Measurements from ENCODE around the gene UGT1A8. TPM values are rescaled to one million over a fixed set of nuclear protein-coding genes. Genes with fewer than 3 reads are reported as not detected.

UGT1A8 gene
- total and polyA plus RNA-seq, 2 donors (not counting 1 experiment from before 2014, with no cell fraction given): not detected

DNA sequence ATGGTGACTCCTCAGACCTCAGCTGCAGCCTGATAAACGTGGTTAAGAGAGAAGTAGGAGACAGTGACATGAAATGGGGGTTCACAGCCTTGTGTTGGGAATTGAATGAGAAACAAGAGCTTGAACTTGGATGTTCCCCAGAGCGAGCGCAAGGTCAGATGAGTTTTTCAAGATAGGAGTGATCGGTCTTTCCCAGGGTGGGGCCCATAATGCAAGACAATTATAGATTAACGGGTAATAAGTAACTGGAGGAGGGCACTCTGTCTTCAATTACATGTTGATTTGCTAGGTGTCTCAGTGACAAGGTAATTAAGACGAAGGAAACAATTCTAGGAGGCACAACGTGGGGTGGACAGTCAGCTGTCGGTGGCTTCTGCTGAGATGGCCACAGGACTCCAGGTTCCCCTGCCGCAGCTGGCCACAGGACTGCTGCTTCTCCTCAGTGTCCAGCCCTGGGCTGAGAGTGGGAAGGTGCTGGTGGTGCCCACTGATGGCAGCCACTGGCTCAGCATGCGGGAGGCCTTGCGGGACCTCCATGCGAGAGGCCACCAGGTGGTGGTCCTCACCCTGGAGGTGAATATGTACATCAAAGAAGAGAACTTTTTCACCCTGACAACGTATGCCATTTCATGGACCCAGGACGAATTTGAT is 95.3 kb downstream of the UGT1A8 start, which contains the start of gene UGT1A5:
Gene UGT1A5 (plus strand): TSS at position 297 of the 651 bp plus-strand sequence. CDS start 85 bp downstream, at position 382.
- no peaks in the 10 kb centered on the region for H4K20me1 ChIP-seq (ENCODE audit: control insufficient read depth, extremely low read depth, insufficient read depth, low read length)
- no peak within 1 kb of the TSS for H3K4me2 ChIP-seq (ENCODE audit: extremely low read depth, insufficient read depth, low read length)
- H3K27me3 ChIP-seq (ENCODE audit: control insufficient read depth, insufficient read depth, low read length): peaks cover 4% of the 10 kb centered on the region

DNA sequence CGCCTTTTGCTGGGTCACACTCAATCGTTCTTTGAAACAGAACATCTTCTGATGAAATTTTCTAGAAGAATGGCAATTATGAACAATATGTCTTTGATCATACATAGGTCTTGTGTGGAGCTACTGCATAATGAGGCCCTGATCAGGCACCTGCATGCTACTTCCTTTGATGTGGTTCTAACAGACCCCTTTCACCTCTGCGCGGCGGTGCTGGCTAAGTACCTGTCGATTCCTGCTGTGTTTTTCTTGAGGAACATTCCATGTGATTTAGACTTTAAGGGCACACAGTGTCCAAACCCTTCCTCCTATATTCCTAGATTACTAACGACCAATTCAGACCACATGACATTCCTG is 95.8 kb downstream of the UGT1A8 start:
- Histone ChIP-seq H3K79me2 (ENCODE audit: control insufficient read depth, insufficient read depth, low read length) (no peaks in the 10 kb centered on the region), H3K36me3 (ENCODE audit: control insufficient read depth, insufficient read depth, low read length) (no peaks in the 10 kb centered on the region), H3K4me2 (ENCODE audit: extremely low read depth, insufficient read depth, low read length) (no peak overlapping the region), H3K9me3 (ENCODE audit: control insufficient read depth, insufficient read depth, low read depth, low read length) (no peaks in the 10 kb centered on the region), H3K27me3 (ENCODE audit: control insufficient read depth, insufficient read depth, low read length) (peaks cover 4% of the 10 kb centered on the region), H3K9ac (ENCODE audit: insufficient read depth, low read length) (no peak overlapping the region), H4K20me1 (ENCODE audit: control insufficient read depth, extremely low read depth, insufficient read depth, low read length) (no peaks in the 10 kb centered on the region), H3K4me3 (replicated peaks in 1 of 4; ENCODE audit: control extremely low read depth in 1 of 4, insufficient read depth in 1 of 4, low read depth in 3 of 4, low read length in 4 of 4) (no peak overlapping the region), H3K4me1 (ENCODE audit: control insufficient read depth, extremely low read depth, insufficient read depth, low read length) (no peaks in the 10 kb centered on the region), H2AFZ (ENCODE audit: low read length) (no peak overlapping the region), H3K27ac (ENCODE audit: insufficient read depth, low read length) (no peak overlapping the region)
- no peak for TF ChIP-seq EZH2 (IDR thresholded peaks at IDR 0.05; ENCODE audit: low read length, missing control alignments)
- TF ChIP-seq, protein P1, sequence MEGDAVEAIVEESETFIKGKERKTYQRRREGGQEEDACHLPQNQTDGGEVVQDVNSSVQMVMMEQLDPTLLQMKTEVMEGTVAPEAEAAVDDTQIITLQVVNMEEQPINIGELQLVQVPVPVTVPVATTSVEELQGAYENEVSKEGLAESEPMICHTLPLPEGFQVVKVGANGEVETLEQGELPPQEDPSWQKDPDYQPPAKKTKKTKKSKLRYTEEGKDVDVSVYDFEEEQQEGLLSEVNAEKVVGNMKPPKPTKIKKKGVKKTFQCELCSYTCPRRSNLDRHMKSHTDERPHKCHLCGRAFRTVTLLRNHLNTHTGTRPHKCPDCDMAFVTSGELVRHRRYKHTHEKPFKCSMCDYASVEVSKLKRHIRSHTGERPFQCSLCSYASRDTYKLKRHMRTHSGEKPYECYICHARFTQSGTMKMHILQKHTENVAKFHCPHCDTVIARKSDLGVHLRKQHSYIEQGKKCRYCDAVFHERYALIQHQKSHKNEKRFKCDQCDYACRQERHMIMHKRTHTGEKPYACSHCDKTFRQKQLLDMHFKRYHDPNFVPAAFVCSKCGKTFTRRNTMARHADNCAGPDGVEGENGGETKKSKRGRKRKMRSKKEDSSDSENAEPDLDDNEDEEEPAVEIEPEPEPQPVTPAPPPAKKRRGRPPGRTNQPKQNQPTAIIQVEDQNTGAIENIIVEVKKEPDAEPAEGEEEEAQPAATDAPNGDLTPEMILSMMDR (conservative IDR thresholded peaks at IDR 0.05 in 1 of 2, IDR thresholded peaks at IDR 0.05 in 1 of 2; ENCODE audit: low read depth in 1 of 2, low read length in 2 of 2): no peak
- no peak for DNase-seq (ENCODE audit: low read depth in 2 of 2)

More for the DNA sequence above, 95.3 kb downstream of the UGT1A8 start, which contains the start of gene UGT1A5:
- no peaks in the 10 kb centered on the region for H3K36me3 ChIP-seq (ENCODE audit: control insufficient read depth, insufficient read depth, low read length)
- H3K4me1 ChIP-seq (ENCODE audit: control insufficient read depth, extremely low read depth, insufficient read depth, low read length): no peaks in the 10 kb centered on the region
- H3K27ac ChIP-seq (ENCODE audit: insufficient read depth, low read length): no peak within 1 kb of the TSS
- H2AFZ ChIP-seq (ENCODE audit: low read length): no peak within 1 kb of the TSS
- H3K4me3 ChIP-seq (replicated peaks in 1 of 4; ENCODE audit: control extremely low read depth in 1 of 4, insufficient read depth in 1 of 4, low read depth in 3 of 4, low read length in 4 of 4): no peak within 1 kb of the TSS
- H3K79me2 ChIP-seq (ENCODE audit: control insufficient read depth, insufficient read depth, low read length): no peaks in the 10 kb centered on the region
- no peak for DNase-seq (ENCODE audit: low read depth in 2 of 2)
- no peak within 1 kb of the TSS for H3K9ac ChIP-seq (ENCODE audit: insufficient read depth, low read length)
- TF ChIP-seq, protein P1 (conservative IDR thresholded peaks at IDR 0.05 in 1 of 2, IDR thresholded peaks at IDR 0.05 in 1 of 2; ENCODE audit: low read depth in 1 of 2, low read length in 2 of 2): no peak
- no peak for TF ChIP-seq EZH2 (IDR thresholded peaks at IDR 0.05; ENCODE audit: low read length, missing control alignments)
- no peaks in the 10 kb centered on the region for H3K9me3 ChIP-seq (ENCODE audit: control insufficient read depth, insufficient read depth, low read depth, low read length)

DNA sequence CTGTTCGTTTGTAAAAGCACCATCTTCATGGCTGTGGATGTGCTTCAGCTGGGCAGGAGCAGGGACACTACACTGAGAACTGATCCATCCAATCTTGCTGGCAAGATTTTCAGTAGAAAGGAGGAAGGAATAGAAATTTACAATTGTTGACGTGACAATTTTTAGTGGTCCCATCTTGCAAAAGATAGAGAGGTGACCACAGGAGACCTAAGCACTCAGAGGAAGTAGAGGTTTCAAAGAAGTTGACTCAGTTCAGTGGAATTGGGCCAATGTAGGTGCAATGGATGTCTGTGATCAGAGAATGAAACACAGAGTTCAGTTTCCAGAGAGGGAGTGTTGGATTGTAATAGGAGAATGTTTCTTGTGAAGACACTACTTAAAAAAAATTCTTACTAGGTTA is 96.7 kb downstream of the UGT1A8 start:
- Histone ChIP-seq H3K27ac (ENCODE audit: insufficient read depth, low read length) (no peak overlapping the region), H3K4me1 (ENCODE audit: control insufficient read depth, extremely low read depth, insufficient read depth, low read length) (no peaks in the 10 kb centered on the region), H4K20me1 (ENCODE audit: control insufficient read depth, extremely low read depth, insufficient read depth, low read length) (no peaks in the 10 kb centered on the region), H3K4me2 (ENCODE audit: extremely low read depth, insufficient read depth, low read length) (no peak overlapping the region), H3K79me2 (ENCODE audit: control insufficient read depth, insufficient read depth, low read length) (no peaks in the 10 kb centered on the region), H2AFZ (ENCODE audit: low read length) (no peak overlapping the region), H3K9me3 (ENCODE audit: control insufficient read depth, insufficient read depth, low read depth, low read length) (no peaks in the 10 kb centered on the region), H3K9ac (ENCODE audit: insufficient read depth, low read length) (no peak overlapping the region), H3K27me3 (ENCODE audit: control insufficient read depth, insufficient read depth, low read length) (peaks cover 4% of the 10 kb centered on the region), H3K4me3 (replicated peaks in 1 of 4; ENCODE audit: control extremely low read depth in 1 of 4, insufficient read depth in 1 of 4, low read depth in 3 of 4, low read length in 4 of 4) (no peak overlapping the region), H3K36me3 (ENCODE audit: control insufficient read depth, insufficient read depth, low read length) (no peaks in the 10 kb centered on the region)
- TF ChIP-seq, protein P1 (conservative IDR thresholded peaks at IDR 0.05 in 1 of 2, IDR thresholded peaks at IDR 0.05 in 1 of 2; ENCODE audit: low read depth in 1 of 2, low read length in 2 of 2): no peak
- TF ChIP-seq EZH2 (IDR thresholded peaks at IDR 0.05; ENCODE audit: low read length, missing control alignments): no peak
- peak in 1 of 2 donors; percentile 24 for DNase-seq (ENCODE audit: low read depth in 2 of 2)
